ENCODE results near the gene TMEM95. TPM values are rescaled to one million over a fixed set of nuclear protein-coding genes. Genes with fewer than 3 reads are reported as not detected.

TMEM95 gene
- total RNA-seq, 1 donor = not detected

- TF ChIP-seq CTCF (IDR thresholded peaks at IDR 0.05; ENCODE audit: extremely low read depth, low read depth, low read length) = peak; percentile 25
- no peaks in the 10 kb centered on the region for H3K27me3 ChIP-seq (ENCODE audit: insufficient read depth, low read length)
Measured at GRCh38 chr17:7394452-7395191, 39.7 kb downstream of the TMEM95 start, which contains the start of gene PLSCR3. Gene PLSCR3, minus strand, starts transcription at chr17:7394525. Its CDS starts 415 bp downstream, at chr17:7394110.

GRCh38 chr17:7396147-7396546, 41.2 kb downstream of the TMEM95 start:
- no peaks in the 10 kb centered on the region for H4K20me1 ChIP-seq (ENCODE audit: insufficient read depth, low read length)
- no peak overlapping the region for H3K4me3 ChIP-seq (ENCODE audit: insufficient read depth, low read length)
- no peak for TF ChIP-seq CTCF (IDR thresholded peaks at IDR 0.05; ENCODE audit: extremely low read depth, low read depth, low read length)
- DNase-seq (ENCODE audit: insufficient read length, low spot score, missing footprints) = peak; percentile 80
- H3K4me2 ChIP-seq (ENCODE audit: insufficient read depth, low read length) = no peak overlapping the region
- H3K36me3 ChIP-seq (ENCODE audit: insufficient read depth, low read length) = peaks cover 17% of the 10 kb centered on the region
- H3K79me2 ChIP-seq (ENCODE audit: insufficient read depth, low read length) = peaks cover 7% of the 10 kb centered on the region
- H2AFZ ChIP-seq (ENCODE audit: low read length) = no peak overlapping the region
- no peak overlapping the region for H3K27ac ChIP-seq (ENCODE audit: low read depth, low read length)
- H3K4me1 ChIP-seq (ENCODE audit: insufficient read depth, low read length) = peaks cover 15% of the 10 kb centered on the region
- H3K27me3 ChIP-seq (ENCODE audit: insufficient read depth, low read length) = no peaks in the 10 kb centered on the region
- no peaks in the 10 kb centered on the region for H3K9me3 ChIP-seq (ENCODE audit: low read depth, low read length)

More at GRCh38 chr17:7394452-7395191, 39.7 kb downstream of the TMEM95 start, which contains the start of gene PLSCR3:
- peak within 1 kb of the TSS; percentile 96 for H2AFZ ChIP-seq (ENCODE audit: low read length)
- peak within 1 kb of the TSS; percentile 85 for H3K4me3 ChIP-seq (ENCODE audit: insufficient read depth, low read length)
- H3K9me3 ChIP-seq (ENCODE audit: low read depth, low read length) = no peaks in the 10 kb centered on the region
- peaks cover 7% of the 10 kb centered on the region for H3K79me2 ChIP-seq (ENCODE audit: insufficient read depth, low read length)
- DNase-seq (ENCODE audit: insufficient read length, low spot score, missing footprints) = peak; percentile 100
- peaks cover 28% of the 10 kb centered on the region for H3K36me3 ChIP-seq (ENCODE audit: insufficient read depth, low read length)
- H3K4me2 ChIP-seq (ENCODE audit: insufficient read depth, low read length) = peak within 1 kb of the TSS; percentile 95
- H3K4me1 ChIP-seq (ENCODE audit: insufficient read depth, low read length) = peaks cover 11% of the 10 kb centered on the region
- H4K20me1 ChIP-seq (ENCODE audit: insufficient read depth, low read length) = no peaks in the 10 kb centered on the region
- peak within 1 kb of the TSS; percentile 85 for H3K27ac ChIP-seq (ENCODE audit: low read depth, low read length)

GRCh38 chr17:7398612-7399011, 43.7 kb downstream of the TMEM95 start:
- no peak overlapping the region for H2AFZ ChIP-seq (ENCODE audit: low read length)
- peaks cover 18% of the 10 kb centered on the region for H3K4me1 ChIP-seq (ENCODE audit: insufficient read depth, low read length)
- no peaks in the 10 kb centered on the region for H3K36me3 ChIP-seq (ENCODE audit: insufficient read depth, low read length)
- no peak overlapping the region for H3K4me3 ChIP-seq (ENCODE audit: insufficient read depth, low read length)
- no peak overlapping the region for H3K27ac ChIP-seq (ENCODE audit: low read depth, low read length)
- no peaks in the 10 kb centered on the region for H3K9me3 ChIP-seq (ENCODE audit: low read depth, low read length)
- no peak for TF ChIP-seq CTCF (IDR thresholded peaks at IDR 0.05; ENCODE audit: extremely low read depth, low read depth, low read length)
- no peak overlapping the region for H3K4me2 ChIP-seq (ENCODE audit: insufficient read depth, low read length)
- DNase-seq (ENCODE audit: insufficient read length, low spot score, missing footprints) = no peak
- H3K27me3 ChIP-seq (ENCODE audit: insufficient read depth, low read length) = no peaks in the 10 kb centered on the region
- no peaks in the 10 kb centered on the region for H4K20me1 ChIP-seq (ENCODE audit: insufficient read depth, low read length)
- peaks cover 11% of the 10 kb centered on the region for H3K79me2 ChIP-seq (ENCODE audit: insufficient read depth, low read length)

GRCh38 chr17:7403043-7403726, 48.2 kb downstream of the TMEM95 start:
- Histone ChIP-seq H3K27ac (ENCODE audit: low read depth, low read length) (peak overlapping the region; percentile 61), H3K36me3 (ENCODE audit: insufficient read depth, low read length) (no peaks in the 10 kb centered on the region), H3K4me1 (ENCODE audit: insufficient read depth, low read length) (peaks cover 17% of the 10 kb centered on the region), H3K9me3 (ENCODE audit: low read depth, low read length) (no peaks in the 10 kb centered on the region), H3K4me3 (ENCODE audit: insufficient read depth, low read length) (peak overlapping the region; percentile 85), H3K79me2 (ENCODE audit: insufficient read depth, low read length) (peaks cover 10% of the 10 kb centered on the region), H3K4me2 (ENCODE audit: insufficient read depth, low read length) (peak overlapping the region; percentile 98), H2AFZ (ENCODE audit: low read length) (peak overlapping the region; percentile 94), H4K20me1 (ENCODE audit: insufficient read depth, low read length) (peaks cover 6% of the 10 kb centered on the region), H3K27me3 (ENCODE audit: insufficient read depth, low read length) (no peaks in the 10 kb centered on the region)
- TF ChIP-seq CTCF (IDR thresholded peaks at IDR 0.05; ENCODE audit: extremely low read depth, low read depth, low read length) = no peak
- no peak for DNase-seq (ENCODE audit: insufficient read length, low spot score, missing footprints)
